Right cardiac atrium (tissue), 5 donors: ENCODE results near the gene ATRN. TPM values are rescaled to one million over a fixed set of nuclear protein-coding genes. Genes with fewer than 3 reads are reported as not detected.

Source experiments
- ATAC-seq, 2 donors: fragments of 200-7000 bp; cut with Tn5 transposase; one replicate each; pipeline versions ENCODE4 v1.8.0 to v1.9.1; 2020; ENCODE audit warnings: moderate library complexity in 2 of 2, mild to moderate bottlenecking in 1 of 2
- DNase-seq, 3 donors: peaks; one replicate each; pipeline ENCODE4 v3.0.0-alpha.2; 2020
- H3K27ac ChIP-seq: one replicate; pipeline ENCODE4 v1.5.1; 2013; ENCODE audit warnings: mild to moderate bottlenecking, low read length, control low read depth, moderate library complexity
- H3K27me3 ChIP-seq: one replicate; pipeline ENCODE4 v1.6.1; 2013; ENCODE audit not compliant: control insufficient read depth, insufficient read depth
- H3K4me1 ChIP-seq: one replicate; pipeline ENCODE4 v1.6.1; 2013; ENCODE audit warnings: low read length; ENCODE audit not compliant: control insufficient read depth, insufficient read depth
- H3K4me3 ChIP-seq: one replicate; pipeline ENCODE4 v1.5.1; 2013; ENCODE audit warnings: low read length, control low read depth
- H3K9me3 ChIP-seq: one replicate; pipeline ENCODE4 v1.6.1; 2013; ENCODE audit warnings: low read length; ENCODE audit not compliant: control insufficient read depth
- WGBS: extraction: QIAGEN DNeasy Blood & Tissue Kit; methylation state at CpG from one replicate; pipeline ENCODE4 v1.1.7; 2013; 5-methylcytosine and 5-hydroxymethylcytosine counted together
- intact Hi-C, 4 donors: fragments of 100-400 bp; cut with DNase I; formaldehyde crosslinking; loops; one replicate each; pipeline versions ENCODE4 v1.11.0 to v1.14.0; 2022 to 2023
- polyA plus RNA-seq: library from polyadenylated mRNA; stranded (reverse); fragments of 200-250 nt; gene quantifications from one replicate; pipeline ENCODE4 v1.2.3, GENCODE V29; 2013
- total RNA-seq, 4 donors: library from RNA; stranded (reverse); fragmentation: NEBNext Ultra II Directional; extraction: Animal tissue kit (Norgen Biotek cat#: 25700); gene quantifications; one replicate each; pipeline ENCODE4 v1.2.1, GENCODE V29; 2021
- donor health status: healthy with polysubstance abuse.
- donor health status: DM: no; HTN: yes; CAD: no.
- donor health status: DM: no; HTN: no; CAD: no.
- donor health status: DM: no; HTN: yes; CAD: no; lungs with severe emphysema.
- donor health status: DM: yes; HTN: yes; CAD: no.

ATRN gene
- total and polyA plus RNA-seq, 5 donors, result 9.5 to 33.1 (median 31.7) TPM

GRCh38 chr20:3659492-3660261, 188.9 kb downstream of the ATRN start:
- peak in 1 of 2 donors; percentile 7 for ATAC-seq
- 57% methylated on average over 12 of the region's 12 CpGs for WGBS
- intact Hi-C loops, result no loop called here
- Histone ChIP-seq H3K27ac (no peak overlapping the region), H3K9me3 (no peaks in the 10 kb centered on the region), H3K27me3 (no peaks in the 10 kb centered on the region), H3K4me1 (no peaks in the 10 kb centered on the region), H3K4me3 (no peak overlapping the region)
- peak in 1 of 3 donors; percentile 43 for DNase-seq

DNA sequence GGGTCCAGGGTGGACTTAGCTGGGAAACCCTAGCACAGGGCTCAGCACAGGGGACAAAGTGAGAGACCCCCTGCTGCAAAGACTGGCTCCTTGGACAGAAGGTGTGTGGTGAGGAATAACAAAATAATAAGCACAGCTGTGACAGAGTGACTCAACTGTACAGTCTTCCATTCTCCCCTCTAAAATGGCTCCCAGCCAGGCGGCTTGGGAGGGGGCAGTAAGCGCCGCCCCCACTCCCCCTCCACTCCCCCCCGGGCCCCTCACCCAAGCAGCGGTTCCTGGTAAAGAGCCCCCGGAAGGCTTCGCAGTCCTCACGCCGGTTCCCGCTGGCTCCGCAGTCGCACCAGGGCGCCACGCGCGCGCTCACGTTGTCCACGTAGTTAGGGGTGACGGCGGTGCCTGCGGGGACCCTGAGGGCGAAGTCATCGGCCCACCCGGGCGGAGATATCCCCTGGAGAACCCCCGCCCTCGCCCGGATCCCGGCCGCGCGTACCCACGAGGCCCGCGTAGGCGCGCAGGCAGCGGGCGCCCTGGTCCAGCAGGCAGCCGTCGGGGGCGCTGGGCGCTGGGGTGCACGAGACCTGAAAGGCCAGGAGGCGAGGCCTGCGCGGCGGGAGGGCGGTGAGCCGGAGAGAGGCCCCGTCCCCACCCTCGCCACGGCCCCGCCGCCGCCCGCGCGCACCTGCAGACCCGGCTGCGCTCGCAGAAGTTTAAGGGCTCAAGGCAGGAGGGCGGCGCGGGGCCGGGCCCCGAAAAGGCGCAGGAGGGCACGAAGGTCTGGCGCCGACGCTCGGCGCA, 189.6 kb downstream of the ATRN start:
- no peak for DNase-seq
- Histone ChIP-seq H3K4me3 (no peak overlapping the region), H3K27ac (no peak overlapping the region), H3K27me3 (no peaks in the 10 kb centered on the region), H3K4me1 (no peaks in the 10 kb centered on the region), H3K9me3 (no peaks in the 10 kb centered on the region)
- intact Hi-C loops, result no loop called here
- WGBS, result 3% methylated on average over 75 of the region's 75 CpGs
- ATAC-seq, result peak in 1 of 2 donors; percentile 15

DNA sequence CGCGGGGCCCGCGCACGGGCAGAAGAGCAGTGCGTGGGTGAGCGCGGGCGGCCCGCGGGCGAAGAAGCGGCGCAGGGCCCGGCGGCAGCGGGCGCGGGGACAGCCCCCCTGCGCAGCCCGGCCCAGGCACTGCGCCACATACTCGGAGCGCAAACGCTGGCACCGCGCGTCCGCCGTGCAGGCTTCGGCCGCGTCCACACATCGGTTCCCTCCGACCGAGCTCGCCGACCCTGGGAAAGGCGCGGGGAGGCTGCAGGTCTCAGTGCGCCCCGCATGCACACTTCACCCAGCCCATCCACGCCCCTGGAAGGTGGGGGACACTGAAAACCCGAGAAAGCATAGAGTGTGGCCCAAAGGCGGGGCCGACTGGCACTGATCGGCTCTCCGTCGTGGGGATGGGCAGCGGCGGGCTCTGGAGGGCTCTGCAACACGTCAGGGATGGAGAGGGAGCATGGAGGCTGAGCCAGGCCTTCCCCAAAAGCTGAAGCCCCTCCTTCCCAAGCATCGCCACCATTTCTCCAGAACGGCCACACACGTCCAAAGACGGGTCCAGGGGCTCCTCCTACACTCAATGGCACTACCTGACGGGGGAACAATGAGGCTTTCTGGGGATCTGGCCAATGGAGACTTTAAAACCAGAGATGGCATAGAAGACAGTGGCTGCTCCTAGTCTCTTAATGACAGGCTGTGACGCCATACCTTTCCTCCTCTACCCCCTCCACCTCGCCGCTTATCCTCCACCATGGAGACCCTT, 190.4 kb downstream of the ATRN start:
- WGBS, result 12% methylated on average over 60 of the region's 60 CpGs
- no peak overlapping the region for H3K4me3 ChIP-seq
- H3K27ac ChIP-seq, result no peak overlapping the region
- peak in 1 of 3 donors; percentile 44 for DNase-seq
- H3K4me1 ChIP-seq, result no peaks in the 10 kb centered on the region
- no peak for ATAC-seq
- intact Hi-C loops, result no loop called here
- no peaks in the 10 kb centered on the region for H3K9me3 ChIP-seq
- H3K27me3 ChIP-seq, result no peaks in the 10 kb centered on the region

- DNase-seq (no peak), ATAC-seq (no peak)
- Histone ChIP-seq H3K4me1 (no peaks in the 10 kb centered on the region), H3K9me3 (no peaks in the 10 kb centered on the region), H3K4me3 (no peak overlapping the region), H3K27me3 (no peaks in the 10 kb centered on the region), H3K27ac (no peak overlapping the region)
- 63% methylated on average over 12 of the region's 12 CpGs for WGBS
- intact Hi-C loops, result no loop called here
These were observed 191.2 kb downstream of the ATRN start for GRCh38 chr20:3661814-3662665.

DNA sequence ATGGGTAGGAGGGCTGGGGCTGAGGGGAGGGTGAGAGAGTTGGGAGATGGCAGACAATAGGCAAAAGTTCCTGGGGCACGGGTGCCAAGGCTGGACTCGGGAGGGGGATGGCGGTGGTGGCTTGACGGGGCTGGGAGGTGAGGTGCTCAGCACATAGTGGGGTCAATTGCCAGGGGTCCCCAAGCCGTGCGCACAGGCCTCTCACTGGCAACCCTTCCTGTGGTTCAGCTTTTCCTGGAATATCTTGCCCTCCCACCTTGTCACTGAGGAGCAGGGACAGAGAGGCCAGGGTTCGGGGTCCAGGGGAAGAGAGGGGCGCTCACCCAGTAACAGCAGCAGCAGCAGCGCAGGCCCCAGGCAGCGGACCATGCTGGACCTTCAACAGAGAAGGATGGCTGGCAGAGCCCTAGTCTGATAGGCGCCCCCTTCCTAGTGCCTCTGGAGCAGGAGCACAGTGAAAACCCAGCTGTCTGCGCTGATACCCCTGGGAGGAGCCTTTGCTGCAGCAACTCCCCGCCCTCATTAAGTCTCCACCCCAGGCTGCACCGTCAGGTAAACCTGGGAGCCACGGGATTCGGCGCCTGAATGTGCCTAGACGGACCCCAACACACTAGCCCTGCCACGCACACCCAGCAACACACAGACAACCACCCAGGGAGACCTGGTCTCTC, 192.3 kb downstream of the ATRN start, which contains the start of gene GFRA4:
TSS of gene GFRA4 (minus strand) at position 369 of the 671 bp plus-strand sequence. CDS start at position 369, 0 bp downstream.
- no peak for DNase-seq
- intact Hi-C loops, result no loop called here
- WGBS, result 63% methylated on average over 19 of the region's 19 CpGs
- H3K4me1 ChIP-seq, result no peaks in the 10 kb centered on the region
- ATAC-seq, result no peak
- no peaks in the 10 kb centered on the region for H3K9me3 ChIP-seq
- H3K4me3 ChIP-seq, result no peak within 1 kb of the TSS
- H3K27me3 ChIP-seq, result no peaks in the 10 kb centered on the region
- H3K27ac ChIP-seq, result no peak within 1 kb of the TSS

GRCh38 chr20:3663858-3664257, 193.0 kb downstream of the ATRN start:
- no peaks in the 10 kb centered on the region for H3K9me3 ChIP-seq
- H3K4me3 ChIP-seq, result no peak overlapping the region
- no peaks in the 10 kb centered on the region for H3K27me3 ChIP-seq
- H3K27ac ChIP-seq, result no peak overlapping the region
- 79% methylated on average over 2 of the region's 2 CpGs for WGBS
- DNase-seq (no peak), ATAC-seq (no peak)
- intact Hi-C loops, result no loop called here
- no peaks in the 10 kb centered on the region for H3K4me1 ChIP-seq

DNA sequence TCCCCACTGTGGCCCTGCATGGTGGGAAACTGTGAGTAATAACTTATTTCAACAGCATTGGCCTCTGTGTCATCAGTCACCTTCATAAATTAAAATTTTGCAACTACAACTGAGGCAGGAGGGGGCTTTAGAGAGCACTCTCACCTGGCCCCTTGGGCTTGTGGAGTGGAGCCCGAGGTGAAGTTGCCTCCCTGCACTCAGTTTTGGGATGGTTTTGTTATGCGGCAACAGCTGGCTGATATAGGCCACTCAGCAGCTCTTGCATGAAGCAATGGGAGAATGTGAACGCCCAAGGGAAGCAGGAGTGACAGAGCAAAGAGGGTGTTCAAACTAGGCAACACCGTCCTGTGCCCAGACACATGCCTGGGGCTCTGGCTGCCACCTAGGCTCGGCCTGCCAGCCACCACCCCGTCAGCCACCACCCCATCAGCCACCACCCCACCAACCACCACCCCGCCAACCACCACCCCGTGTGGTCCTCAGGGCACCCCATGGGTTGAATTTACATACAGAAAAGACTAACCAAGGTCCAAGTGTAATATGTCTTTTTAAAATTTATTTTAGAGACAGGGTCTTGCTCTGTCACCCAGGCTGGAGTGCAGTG, 196.7 kb downstream of the ATRN start:
- Histone ChIP-seq H3K27me3 (no peaks in the 10 kb centered on the region), H3K4me3 (no peak overlapping the region), H3K27ac (no peak overlapping the region), H3K9me3 (no peaks in the 10 kb centered on the region), H3K4me1 (no peaks in the 10 kb centered on the region)
- DNase-seq (peak in 1 of 3 donors; percentile 40), ATAC-seq (no peak)
- intact Hi-C loops, result no loop called here
- WGBS, result 87% methylated on average over 8 of the region's 8 CpGs

DNA sequence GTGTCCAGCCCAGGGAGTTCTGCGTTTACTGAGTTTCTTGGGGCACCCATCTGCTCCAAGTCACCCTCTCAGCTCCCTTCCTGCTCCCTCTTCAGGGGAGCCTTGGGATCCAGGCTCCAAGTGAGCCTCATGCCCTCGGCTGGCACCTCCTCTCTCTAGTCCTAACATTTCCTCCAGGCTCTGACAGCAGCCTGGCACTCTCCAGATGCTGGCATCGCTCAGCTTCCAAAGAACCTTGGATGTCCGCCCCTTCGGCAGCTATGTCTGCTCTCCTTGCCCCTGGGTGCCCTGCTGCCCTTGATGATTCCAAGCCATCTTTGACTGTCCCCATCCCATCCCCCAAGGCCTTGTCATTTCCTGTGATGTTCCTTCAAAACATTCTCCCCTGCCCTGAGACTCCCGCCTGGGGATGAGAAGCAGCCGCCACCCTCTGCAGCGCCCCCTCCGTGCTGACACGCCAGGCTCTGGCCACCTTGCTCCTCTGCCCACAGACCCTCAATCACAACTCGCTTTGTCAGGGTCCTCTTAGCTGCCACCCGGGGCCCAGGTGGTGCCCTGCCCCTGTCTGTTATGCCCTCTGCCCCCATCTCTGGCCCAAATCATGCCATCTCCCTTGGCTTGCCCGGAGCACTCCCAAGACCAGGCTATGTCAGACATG, 199.0 kb downstream of the ATRN start:
- Histone ChIP-seq H3K9me3 (no peaks in the 10 kb centered on the region), H3K4me1 (no peaks in the 10 kb centered on the region), H3K27ac (no peak overlapping the region), H3K27me3 (no peaks in the 10 kb centered on the region), H3K4me3 (no peak overlapping the region)
- intact Hi-C loops, result loop anchor here in 2 of 4 donors (10.0 kb wide), 2 partner anchors 95 to 415 kb away; partner anchors contain the start of gene ADISSP (in 1 of the 2)
- DNase-seq (no peak), ATAC-seq (no peak)
- 82% methylated on average over 13 of the region's 13 CpGs for WGBS

- Histone ChIP-seq H3K4me1 (no peaks in the 10 kb centered on the region), H3K4me3 (no peak overlapping the region), H3K27me3 (no peaks in the 10 kb centered on the region), H3K27ac (no peak overlapping the region), H3K9me3 (no peaks in the 10 kb centered on the region)
- intact Hi-C loops, result loop anchor here in 2 of 4 donors (10.0 kb wide), 2 partner anchors 94 to 414 kb away; partner anchors contain the start of gene ADISSP (in 1 of the 2)
- WGBS, result 53% methylated on average over 6 of the region's 6 CpGs
- peak in 1 of 2 donors; percentile 4 for ATAC-seq
- DNase-seq, result peak in 1 of 3 donors; percentile 33
These were observed 199.7 kb downstream of the ATRN start for GRCh38 chr20:3670511-3670910.
